Measurements from ENCODE around the gene SNORC.
A peak's percentile ranks its signal among the peaks of the same experiment; 100 is the strongest.

Gene SNORC

DNA sequence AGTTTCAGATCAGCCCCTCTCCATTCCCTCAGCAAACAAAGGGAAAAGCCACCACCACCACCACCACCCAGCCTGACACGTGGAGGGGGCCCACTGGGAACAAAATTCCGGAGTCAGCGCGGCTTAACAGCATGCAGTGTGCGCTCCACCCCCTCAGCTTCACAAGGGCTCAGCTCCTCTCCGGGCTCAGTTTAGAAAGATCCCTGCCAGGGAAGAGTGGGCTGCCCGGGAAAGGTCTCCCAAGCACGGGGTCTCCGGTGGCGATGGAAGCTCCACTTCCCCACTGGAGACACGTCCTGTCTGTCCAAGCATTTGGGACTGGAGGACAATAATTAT lies 55.7 kb downstream of the SNORC start:
- no peaks in the 10 kb centered on the region for H3K4me1 ChIP-seq
- in situ Hi-C loops (cut with MboI; ENCODE audit: low sequenced_read_pairs) = no loop called here
- no peak for DNase-seq (ENCODE audit: low spot score in 2 of 2)
- no peaks in the 10 kb centered on the region; the same call in 1 of the 2 replicates for H3K27me3 ChIP-seq (ENCODE audit: low read depth)
- H3K4me3 ChIP-seq = no peak overlapping the region
- H3K36me3 ChIP-seq (replicated peaks) = no peaks in the 10 kb centered on the region
- no peaks in the 10 kb centered on the region for H3K9me3 ChIP-seq

DNA sequence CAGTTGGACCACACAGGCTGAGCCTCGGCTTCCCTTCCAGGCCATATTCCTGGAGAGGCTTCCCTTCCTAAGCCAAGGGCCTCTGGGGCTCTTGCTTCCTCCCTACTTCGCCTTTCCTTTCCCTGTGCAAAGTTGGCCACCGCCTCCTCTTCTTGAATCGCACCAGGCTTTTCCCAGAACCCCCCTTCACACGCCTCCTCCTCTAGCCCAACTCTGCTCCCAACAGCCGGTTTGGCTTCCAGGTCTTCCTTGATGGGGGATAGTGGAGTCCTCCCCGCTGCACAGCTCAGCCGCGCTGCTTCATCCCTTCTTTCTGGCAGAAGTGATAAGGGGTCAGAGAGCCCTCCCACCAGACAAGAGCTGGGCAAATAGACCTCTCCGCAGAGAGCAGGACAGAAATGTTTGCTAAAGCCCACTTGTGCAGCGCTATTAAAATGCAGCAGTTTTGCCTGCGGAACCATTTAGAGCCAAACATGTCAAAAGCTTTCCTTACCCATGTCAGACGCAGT lies 56.4 kb downstream of the SNORC start:
- in situ Hi-C loops (cut with MboI; ENCODE audit: low sequenced_read_pairs) = no loop called here
- no peaks in the 10 kb centered on the region for H3K9me3 ChIP-seq
- H3K27me3 ChIP-seq (ENCODE audit: low read depth) = no peaks in the 10 kb centered on the region; the same call in 1 of the 2 replicates
- H3K4me1 ChIP-seq = no peaks in the 10 kb centered on the region
- DNase-seq (ENCODE audit: low spot score in 2 of 2) = no peak
- no peak overlapping the region for H3K4me3 ChIP-seq
- H3K36me3 ChIP-seq (replicated peaks) = no peaks in the 10 kb centered on the region

DNA sequence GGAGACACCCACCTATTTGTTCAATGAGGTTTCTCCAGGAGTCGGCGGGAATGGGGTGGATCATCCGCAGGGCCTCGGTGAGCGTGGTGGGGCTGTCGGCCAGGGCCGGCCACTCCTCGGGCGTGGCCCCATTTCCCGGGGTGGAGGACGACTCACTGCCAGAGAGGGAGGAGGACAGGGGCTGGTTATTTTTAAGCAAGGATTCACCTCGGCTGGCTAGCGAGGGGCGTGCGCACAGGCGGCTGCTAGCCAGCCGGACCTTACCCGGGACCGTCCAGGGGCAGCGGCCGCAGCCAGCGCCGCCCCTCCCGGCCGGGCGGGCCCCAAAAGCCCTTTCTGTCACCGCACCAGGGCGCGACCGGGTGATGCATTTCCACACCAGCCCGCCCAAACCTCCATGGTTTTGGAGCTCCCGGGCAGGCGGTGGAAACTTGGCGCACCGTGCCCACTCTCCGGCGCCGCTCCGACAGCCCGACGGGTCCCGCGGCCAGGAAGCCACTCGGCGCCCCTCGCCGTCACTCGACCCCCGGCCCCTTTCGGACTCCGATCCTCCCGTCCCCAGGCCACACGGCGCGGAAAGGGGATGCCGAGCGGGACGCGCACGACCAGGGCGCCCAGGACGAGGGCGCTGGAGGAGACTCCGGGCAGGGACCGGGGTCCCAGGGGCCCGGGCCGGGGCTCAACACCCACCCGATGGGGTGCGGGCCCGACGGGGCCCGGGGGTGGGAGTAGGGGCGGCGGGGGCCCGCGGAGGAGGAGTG lies 57.1 kb downstream of the SNORC start:
- Histone ChIP-seq H3K4me3 (peak overlapping the region; percentile 39), H3K27me3 (ENCODE audit: low read depth) (no peaks in the 10 kb centered on the region; the same call in 1 of the 2 replicates), H3K4me1 (no peaks in the 10 kb centered on the region), H3K36me3 (replicated peaks) (no peaks in the 10 kb centered on the region), H3K9me3 (no peaks in the 10 kb centered on the region)
- DNase-seq (ENCODE audit: low spot score in 2 of 2) = peak in 1 of 2 experiments; percentile 27
- in situ Hi-C loops (cut with MboI; ENCODE audit: low sequenced_read_pairs) = no loop called here

DNA sequence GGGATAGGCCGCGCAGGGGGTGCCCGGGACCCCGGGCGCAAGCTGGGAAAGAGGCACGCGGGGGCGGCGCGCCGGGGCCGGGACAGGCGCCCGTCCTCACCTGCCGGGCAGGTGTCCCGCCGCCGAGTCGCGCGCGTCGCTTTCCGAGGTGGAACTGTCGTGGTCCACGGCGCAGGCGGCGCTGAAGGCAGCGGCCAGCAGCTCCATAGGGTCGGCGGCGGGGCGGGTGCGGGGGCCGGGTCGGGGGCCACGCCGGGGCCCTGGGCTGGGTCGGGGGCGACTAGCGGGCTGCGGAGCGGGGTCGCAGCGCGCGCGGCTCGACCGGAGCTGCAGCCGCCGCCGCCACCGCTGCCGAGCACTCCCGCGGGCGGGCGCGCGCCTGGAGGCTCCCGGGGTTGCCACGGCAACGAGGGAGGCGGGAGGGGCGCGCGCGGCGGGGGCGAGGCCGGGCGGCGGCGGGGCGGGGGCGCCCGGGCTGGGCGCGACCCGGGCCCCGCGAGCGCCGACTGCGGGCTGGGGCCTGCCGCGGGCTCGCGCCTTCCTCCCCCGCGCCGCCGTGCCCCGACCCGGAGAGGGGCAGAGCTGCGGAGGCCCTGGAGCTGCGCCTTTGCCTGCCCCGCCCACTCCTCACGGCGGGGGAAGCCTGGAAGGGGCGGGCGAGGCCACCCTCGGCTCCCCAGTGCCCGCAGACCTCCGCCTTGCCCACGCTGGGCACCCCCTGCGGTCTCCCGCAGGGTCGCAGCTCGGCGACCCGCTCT lies 57.9 kb downstream of the SNORC start:
- H3K9me3 ChIP-seq = no peaks in the 10 kb centered on the region
- peak in 1 of 2 experiments; percentile 59 for DNase-seq (ENCODE audit: low spot score in 2 of 2)
- H3K36me3 ChIP-seq (replicated peaks) = no peaks in the 10 kb centered on the region
- H3K4me1 ChIP-seq = no peaks in the 10 kb centered on the region
- H3K27me3 ChIP-seq (ENCODE audit: low read depth) = no peaks in the 10 kb centered on the region; the same call in 1 of the 2 replicates
- in situ Hi-C loops (cut with MboI; ENCODE audit: low sequenced_read_pairs) = no loop called here
- H3K4me3 ChIP-seq = peak overlapping the region; percentile 39
